Left renal pelvis (tissue), 4 donors: ENCODE data around the gene ASXL1. TPM values are rescaled to one million over a fixed set of nuclear protein-coding genes. Genes with fewer than 3 reads are reported as not detected.
"Not testable (repeated sequence)": the region's sequence is repeated elsewhere in the genome, so short reads cannot be mapped to it uniquely, and the experiment has no call there.

Experiments used
- DNase-seq, 4 donors: peaks; one replicate each; pipeline ENCODE4 v3.0.0-alpha.2; 2013; ENCODE audit warnings: low read depth in 4 of 4, low spot score in 3 of 4
- polyA plus RNA-seq, 4 donors: library from polyadenylated mRNA; unstranded; fragments of 120-200 nt; gene quantifications; one replicate each; pipeline ENCODE4 v1.2.1, GENCODE V29; 2013; ENCODE audit not compliant: insufficient read length in 4 of 4

ASXL1 gene
- 10 to 100 TPM; 59.5 to 76.0 (median 67.6) TPM for polyA plus RNA-seq

DNA sequence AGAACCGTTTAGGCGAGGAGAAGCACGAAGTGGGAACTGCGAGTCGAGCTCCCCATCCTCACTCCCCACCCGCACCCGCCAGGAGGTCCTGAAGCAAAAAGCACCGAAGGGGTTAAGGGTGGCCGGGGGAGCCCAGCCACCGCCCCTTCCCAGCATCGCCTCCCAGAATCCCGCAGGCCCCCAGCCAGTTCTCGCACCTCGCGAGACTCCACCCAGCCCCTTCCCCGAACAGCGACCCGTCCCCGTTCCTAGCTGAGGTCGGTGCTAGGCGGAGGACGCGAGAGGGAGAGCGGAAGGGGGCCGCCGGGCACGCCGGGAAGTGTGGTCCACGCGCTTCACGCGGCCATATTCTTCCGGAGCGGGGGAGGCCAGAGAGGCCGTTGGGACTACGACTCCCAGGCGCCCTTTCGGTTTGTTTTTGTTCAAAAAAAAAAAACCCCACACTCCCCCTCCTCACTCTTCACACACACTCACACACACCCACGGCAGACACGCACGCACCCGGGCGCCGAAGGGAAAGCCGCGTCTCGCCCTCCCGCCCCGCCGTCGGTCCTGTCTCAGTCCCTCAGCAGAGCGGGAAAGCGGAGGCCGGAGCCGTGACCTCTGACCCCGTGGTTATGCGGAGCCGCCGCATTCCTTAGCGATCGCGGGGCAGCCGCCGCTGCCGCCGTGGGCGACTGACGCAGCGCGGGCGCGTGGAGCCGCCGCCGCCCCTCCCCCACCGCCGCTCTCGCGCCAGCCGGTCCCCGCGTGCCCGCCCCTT is at the start of gene ASXL1:
Gene ASXL1 (plus strand): TSS at position 463 of the 763 bp plus-strand sequence. CDS start 445 bp downstream, outside the sequence.
- peak; percentile 96 to 98 (median 97) for DNase-seq

DNA sequence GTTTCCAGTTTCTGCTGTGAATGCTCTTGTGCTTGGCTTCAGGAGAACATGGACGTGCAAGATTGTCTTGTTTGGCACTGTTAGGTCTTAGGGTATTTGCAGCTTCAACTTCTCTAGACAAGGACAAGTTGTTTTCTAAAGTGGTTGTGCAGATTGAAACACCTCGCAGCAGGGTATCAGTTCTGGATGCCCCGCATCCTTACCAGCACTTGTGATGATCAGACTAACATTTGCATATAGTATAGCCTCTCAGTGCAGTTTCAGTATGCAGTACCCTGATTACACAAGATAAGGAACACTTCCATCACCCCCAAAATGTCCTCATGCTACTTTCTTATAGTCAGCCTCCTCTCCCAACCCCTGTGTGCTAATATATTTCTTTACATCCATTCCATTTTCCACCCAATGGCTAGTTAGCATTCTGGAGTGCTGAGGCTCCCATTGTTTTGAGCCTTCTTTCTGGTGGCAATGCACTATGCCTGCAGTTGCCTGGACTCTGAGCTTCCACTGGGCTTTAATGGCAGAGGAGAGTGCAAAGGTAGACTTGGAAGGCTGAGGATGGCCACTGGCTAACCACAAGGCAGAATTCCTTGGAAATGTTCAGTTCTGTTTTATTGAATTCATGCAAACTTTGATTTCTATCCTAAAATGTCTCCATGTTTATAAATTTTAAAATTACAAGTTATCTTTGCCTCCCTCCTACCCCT is 45.3 kb upstream of the ASXL1 start:
- no peak for DNase-seq

DNA sequence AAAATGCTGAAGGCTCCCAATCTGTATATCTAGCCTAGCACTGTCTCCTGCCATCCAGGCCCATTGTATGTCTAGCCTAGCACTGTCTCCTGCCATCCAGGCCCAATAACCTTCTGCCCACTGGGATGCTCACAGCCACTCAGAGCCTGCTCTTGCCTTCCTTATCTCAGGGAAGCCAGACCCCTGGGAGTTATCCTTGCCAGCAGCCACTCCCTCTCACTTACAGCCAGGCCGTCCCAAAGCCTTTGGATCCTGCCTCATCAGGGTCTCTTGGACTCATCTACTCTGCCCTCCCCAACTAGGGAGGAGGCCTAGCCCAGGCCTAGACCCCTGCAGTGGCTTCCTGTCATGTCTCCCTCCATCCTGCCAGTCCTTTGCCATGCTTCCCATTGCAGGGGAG is 43.4 kb upstream of the ASXL1 start:
- no peak for DNase-seq

DNA sequence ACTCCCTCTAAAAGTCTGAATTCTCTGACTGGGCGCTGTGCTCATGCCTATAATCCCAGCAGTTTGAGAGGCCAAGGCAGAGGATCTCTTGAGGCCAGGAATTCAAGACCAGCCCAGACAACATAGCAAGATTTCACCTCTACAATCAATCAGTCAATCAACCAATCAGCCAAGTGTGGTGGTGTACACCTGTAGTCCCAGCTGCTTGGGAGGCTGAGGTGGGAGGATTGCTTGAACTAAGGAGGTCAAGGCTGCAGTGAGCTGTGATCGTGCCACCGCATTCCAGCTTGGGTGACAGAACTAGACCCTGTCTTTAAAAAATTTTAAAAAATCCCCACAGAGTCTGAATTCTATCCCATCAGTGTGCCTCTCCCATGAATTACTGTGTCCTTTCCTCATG is 42.7 kb upstream of the ASXL1 start:
- DNase-seq = no peak

DNA sequence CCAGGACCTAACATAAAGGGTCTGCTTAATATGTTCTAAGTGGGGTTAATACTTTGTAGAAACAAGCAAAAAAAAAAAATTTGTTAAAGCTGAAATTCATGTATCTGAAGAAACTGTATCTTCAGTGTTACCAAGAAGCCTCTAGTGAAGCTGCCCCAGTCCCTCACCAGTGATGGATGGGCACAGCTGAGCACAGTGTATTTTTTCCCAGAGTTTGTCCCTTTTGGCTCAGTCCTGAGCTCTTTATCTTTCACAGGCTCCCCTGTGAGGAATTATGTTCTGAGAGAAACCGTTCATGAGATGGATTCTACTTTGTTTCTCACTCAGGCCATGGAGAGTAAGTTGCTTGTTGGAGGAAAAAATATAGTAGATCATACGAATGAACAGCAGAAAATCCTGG is 42.2 kb upstream of the ASXL1 start:
- no peak for DNase-seq

DNA sequence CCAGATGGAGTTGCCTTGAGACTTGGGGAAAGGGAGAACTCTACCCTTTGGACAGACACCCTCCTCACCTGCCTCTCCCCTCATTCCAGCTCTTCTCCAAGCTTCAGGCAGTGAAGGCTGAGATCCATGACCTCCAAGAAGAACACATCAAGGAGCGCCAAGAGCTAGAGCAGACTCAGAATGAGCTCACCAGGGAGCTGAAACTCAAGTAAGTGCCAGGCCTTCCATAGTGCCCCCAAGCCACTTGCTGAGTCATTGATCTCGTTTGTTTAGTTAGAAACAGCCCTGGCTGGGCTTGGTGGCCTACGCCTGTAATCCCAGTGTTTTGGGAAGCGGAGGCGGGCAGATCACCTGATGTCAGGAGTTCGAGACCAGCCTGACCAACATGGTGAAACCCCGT is 41.5 kb upstream of the ASXL1 start:
- DNase-seq = no peak

DNA sequence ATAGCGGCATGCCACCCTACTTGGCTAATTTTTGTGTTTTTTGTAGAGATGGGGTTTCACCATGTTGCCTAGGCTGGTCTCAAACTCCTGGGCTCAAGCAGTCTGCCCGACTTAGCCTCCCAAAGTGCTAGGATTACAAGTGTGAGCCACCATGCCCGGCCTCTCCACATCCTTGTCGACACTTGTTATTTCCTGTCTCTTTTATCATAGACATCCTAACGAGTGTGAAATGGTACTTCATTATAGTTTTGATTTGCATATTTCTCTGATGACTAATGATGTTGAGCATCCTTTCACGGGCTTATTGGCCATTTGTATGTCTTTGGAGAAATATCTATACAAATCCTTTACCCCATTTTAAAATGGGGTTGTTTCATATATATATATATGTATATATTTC is 39.0 kb upstream of the ASXL1 start:
- no peak for DNase-seq

DNA sequence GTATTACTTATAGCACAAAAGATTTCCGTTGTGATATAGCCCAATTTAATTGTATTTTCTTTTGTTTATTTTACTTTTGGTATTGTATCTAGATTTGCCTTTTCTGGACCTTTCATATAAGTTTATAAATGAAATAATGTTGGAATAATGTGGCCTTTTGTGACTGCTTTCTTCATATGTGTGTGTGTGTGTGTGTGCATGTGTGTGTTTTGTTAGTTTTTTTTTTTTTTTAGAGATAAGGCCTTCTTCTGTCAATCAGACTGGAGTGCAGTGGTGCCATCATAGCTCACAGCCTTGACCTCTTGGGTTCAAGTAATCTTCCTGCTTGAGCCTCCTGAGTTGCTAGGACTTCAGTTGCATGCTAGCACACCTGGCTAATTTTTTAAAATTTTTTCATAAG is 37.8 kb upstream of the ASXL1 start:
- no peak for DNase-seq

DNA sequence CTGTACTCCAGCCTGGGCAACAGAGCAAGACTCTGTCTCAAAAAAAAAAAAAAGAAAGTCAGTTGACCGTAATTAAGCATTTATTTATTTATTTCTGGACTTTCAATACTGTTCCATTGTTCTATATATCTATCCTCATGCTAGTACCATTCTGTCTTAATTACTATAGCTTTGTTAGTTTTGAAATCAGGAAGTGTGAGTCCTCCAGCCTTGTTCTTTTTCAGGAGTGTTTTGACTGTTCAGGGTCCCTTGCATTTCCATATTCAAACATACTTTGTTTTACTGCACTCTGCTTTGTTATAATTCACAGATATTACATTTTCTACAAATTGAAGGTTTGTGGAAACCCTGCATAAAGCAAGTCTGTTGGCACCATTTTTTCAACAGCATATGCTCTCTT is 36.7 kb upstream of the ASXL1 start:
- no peak for DNase-seq

DNA sequence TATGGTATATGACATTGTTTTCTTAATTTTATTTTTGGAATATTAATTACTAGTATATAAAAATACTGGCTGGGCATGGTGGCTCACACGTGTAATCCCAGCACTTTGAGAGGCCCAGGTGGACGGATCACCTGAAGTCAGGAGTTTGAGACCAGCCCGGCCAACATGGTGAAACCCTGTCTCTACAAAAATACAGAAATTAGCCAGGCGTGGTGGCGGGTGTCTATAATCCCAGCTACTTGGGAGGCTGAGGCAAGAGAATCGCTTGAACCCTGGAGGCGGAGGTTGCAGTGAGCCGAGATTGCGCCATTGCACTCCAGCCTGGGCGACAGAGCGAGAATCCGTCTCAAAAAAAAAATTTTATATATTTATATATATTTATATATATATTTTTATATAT is 35.9 kb upstream of the ASXL1 start:
- DNase-seq = not testable (repeated sequence)

DNA sequence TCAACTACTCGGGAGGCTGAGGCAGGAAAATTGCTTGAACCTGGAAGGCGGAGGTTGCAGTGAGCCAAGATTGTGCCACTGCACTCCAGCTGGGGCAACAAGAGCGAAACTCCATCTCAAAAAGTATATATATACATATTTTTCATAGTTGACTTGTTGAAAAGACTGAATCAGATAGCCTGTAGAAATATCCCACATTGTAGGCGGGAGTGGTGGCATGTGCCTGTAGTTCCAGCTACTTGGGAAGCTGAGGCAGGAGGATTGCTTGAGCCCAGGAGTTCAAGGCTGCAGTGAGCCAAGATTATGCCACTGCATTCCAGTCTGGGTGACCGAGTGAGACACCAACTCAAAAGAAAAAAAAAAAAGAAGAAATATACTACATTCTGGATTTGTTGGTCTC is 34.4 kb upstream of the ASXL1 start:
- not testable (repeated sequence) for DNase-seq

DNA sequence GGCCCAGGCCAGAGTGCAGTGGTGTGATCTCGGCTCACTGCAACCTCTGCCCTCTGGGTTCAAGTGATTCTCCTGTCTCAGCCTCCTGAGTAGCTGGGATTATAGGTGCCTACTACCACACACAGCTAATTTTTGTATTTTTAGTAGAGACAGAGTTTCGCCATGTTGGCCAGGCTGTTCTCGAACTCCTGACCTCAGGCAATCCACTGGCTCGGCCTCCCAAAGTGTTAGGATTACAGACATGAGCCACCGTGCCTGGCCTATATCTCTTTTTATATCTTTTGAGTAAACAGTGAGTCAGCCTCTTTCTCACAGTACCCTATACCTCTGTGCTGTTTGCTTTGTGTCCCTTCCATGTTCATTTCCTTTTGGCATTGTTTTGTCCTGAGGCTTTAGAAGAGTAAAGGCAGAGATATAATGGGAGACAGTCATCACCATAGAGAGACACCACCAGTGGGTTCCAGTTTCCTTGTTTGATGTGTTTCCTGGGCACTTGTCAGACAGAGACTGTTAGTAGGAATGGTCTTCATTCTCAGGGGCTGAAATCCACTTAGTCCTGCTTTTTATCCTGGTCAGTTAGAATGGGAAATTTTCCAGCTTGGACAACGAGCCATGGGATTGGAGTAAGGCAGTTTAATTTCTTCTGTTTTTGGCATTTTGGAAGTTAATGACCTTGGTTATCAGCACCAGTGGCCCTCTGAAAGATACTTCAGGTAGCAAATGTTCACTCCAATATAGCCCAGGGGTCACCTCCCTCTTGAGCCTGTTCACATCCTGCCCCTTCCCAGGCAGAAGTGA is 32.2 kb upstream of the ASXL1 start:
- no peak for DNase-seq

DNA sequence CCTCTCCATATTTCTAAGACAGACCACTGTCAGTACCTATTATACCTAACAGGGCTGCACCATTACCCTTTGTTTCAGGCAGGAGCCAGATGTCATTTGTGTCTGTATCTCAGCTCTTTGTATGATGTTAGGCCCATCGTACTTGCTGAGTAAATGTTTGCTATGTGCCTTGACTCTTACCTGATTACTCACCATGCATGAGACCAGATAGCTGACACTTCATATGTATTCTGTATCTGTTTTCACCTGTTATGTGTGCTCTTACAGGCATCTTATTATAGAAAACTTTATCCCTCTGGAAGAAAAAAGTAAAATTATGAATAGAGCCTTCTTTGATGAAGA is 31.7 kb upstream of the ASXL1 start:
- no peak for DNase-seq

DNA sequence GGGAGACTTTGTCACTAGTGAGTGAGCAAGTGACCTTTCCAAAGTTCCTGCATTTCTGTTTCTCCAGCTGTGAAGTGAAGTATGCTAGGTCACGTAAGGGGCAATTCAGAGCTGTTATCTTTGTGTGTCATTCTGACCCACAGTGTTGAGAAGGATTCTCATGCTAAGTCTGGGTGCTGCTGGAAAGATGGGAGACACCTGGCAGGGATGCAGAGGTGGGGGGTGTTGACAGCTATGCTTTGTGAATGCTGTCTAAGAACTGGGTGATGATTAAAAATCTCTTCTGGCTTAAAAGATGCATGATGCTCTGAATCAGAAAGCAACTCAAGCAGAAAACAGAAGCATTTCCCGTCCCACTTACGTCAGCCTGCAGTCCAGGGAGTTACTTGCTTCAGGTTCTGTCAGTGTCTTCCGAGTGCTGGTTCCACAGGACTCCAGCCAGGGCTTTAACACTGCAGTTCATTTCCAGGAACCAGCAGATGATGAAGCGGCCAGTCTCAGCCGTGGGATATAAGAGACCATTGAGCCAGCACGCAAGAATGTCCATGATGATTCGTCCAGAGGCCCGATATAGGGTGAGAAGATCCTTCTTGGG is 30.9 kb upstream of the ASXL1 start:
- no peak for DNase-seq

DNA sequence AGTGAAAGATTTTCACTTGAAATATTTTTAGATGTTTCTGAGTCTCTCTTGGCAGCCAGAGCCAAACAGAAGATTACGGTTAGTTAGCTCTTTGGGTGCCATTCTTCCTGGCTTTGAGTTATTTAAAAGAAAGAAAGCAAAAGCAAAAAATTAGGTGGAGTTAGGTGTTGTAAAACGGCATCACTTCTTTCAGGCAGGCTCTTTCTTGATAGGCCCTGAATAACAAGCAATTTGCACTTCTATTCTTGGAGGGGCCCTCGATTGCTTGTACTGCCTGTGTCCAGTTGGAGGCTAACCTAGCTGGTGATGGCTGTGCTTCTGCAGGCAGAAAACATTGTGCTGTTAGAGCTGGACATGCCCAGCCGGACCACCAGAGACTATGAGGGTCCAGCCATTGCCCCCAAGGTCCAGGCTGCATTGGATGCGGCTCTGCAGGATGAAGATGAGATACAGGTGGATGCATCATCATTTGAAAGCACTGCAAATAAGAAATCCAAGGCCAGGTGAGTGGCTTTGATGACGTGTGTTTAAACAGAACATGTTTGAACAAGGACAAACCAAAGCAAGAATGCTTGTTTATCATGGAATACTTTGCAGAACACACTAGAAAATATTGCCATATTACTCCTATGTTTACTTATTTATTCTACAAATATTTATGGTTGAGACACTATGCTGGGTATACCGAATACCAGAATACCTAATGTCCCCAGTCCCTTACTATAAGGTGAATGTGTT is 28.1 kb upstream of the ASXL1 start:
- DNase-seq = no peak

DNA sequence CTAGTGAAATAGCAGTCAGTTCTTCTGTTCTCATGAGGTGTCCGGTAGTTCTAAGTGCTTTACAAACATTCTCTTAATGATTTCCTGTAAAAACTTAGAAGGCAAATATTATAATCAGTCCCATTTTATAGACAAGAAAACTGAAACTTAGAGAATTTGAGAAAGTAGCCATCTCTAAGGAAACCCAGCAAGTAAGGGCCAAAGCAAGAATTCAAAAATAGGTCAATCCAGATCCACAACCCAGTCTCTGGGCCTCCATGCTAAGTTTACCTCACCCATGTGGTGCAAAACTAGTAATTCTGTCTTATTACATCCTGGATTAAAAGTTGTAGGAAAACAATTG is 27.6 kb upstream of the ASXL1 start:
- no peak for DNase-seq

DNA sequence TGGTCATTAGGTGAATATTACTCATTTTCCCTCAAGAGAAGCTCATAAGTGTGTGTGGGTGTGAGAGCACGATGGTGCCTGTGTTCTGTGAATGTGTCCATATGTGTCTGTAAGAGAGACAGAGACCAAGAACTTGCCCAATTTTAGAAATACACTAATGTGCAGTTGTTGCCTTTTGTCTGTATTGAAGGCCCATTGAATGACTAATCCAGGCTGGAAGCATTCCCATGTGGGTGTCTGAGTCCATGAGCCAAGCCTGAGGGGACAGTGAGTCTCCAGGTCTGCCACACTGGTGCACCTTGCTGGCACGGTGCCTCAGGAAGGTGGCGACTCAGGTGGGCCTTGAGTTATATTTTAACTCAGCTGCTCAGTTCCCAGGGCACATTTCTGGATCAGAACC is 25.5 kb upstream of the ASXL1 start:
- no peak for DNase-seq

DNA sequence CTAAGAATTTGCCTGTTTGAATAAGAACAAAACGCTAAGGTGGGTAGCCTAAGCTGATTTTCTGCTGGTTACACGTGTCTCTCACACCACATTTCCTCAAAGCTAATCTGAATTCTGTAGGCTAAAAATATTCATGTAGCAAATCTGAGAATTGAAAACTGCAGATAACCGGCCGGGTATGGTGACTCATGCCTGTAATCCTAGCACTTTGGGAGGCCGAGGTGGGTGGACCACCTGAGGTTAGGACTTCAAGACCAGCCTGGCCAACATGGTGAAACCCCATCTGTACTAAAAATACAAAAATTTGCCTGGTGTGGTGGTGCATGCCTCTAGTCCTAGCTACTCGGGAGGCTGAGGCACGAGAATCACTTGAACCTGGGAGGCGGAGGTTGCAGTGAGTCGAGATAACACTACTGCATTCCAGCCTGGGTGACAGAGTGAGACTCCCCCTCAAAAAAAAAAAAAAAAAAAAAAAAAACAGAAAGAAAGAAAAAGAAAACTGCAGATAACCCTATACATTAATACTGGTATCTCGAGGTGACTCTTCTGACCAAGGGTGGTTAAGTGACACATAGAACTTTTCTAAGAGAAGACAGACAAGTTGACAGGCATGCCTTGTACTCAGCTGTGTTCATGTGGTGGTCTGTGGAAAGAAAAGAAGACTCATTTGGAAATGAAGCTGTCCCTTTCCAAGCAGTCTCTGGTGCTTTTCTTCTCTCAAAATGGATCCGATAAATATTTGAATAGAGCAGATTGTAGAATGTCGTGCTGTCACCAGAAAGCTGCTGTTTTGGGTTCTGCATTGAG is 24.7 kb upstream of the ASXL1 start:
- DNase-seq = no peak

DNA sequence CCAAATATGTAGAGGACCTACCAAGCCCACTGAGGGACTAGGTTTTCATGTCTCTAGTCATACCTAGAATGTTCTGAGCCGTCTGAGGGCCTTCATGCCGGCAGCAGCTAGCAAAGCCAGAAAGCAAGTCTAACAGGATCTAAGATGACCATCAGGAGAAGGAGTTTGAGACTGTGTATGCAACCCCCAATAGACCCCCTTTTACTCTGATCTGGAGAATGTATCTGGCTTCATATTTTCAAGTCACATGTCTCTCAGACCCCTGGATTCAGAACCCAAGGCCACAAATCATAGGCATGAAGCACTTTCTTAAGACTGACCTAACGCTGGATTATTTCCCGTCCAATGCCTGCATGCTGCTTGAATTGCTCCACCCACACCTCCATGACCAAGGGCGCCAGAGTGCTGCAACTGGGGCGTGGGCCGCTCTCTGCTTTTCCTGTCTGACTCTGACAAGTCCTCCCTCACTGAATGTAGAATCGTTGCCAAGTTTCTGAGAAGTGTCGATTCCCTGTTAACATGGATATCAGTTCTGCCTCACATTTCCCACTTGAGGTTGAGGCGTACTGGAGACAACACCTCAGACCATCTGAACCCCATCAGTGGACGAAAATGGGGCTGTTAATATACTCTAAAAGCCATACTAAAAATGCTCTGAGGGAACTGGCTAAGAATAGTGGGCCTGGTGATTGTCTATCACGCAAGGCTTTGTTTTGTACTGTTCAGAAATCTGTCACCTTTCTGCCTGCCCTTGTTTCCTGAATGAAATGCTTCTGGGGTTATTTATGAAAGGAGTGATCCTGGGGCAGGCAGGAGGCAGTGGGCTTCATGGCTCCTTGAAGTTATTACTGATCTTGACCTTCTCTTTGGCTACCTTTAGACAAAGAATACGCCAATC is 23.9 kb upstream of the ASXL1 start:
- no peak for DNase-seq
